Measurements from ENCODE around the gene EPX. TPM values are rescaled to one million over a fixed set of nuclear protein-coding genes. Genes with fewer than 3 reads are reported as not detected.

The EPX gene
- total RNA-seq, 1 experiment from 2014 or later, result not detected

- Histone ChIP-seq H4K20me1 (ENCODE audit: control insufficient read depth, insufficient read depth, insufficient read length) (no peaks in the 10 kb centered on the region), H4K91ac (ENCODE audit: insufficient read length, low read depth, low read length) (no peak overlapping the region), H3K56ac (ENCODE audit: insufficient read length, low read depth, low read length) (no peak overlapping the region), H3K79me1 (ENCODE audit: insufficient read depth, low read depth, low read length, poor library complexity, severe bottlenecking) (no peaks in the 10 kb centered on the region), H4K8ac (replicated peaks; ENCODE audit: insufficient read length, low read depth, low read length) (no peak overlapping the region), H2BK12ac (ENCODE audit: insufficient read length, low read depth, low read length) (no peak overlapping the region), H3K9me3 (ENCODE audit: control insufficient read depth, low read depth, low read length) (peaks cover 8% of the 10 kb centered on the region), H3K23me2 (ENCODE audit: insufficient read length, low read depth, low read length, poor library complexity, severe bottlenecking) (peaks cover 8% of the 10 kb centered on the region), H2BK15ac (ENCODE audit: low read depth, low read length) (no peak overlapping the region), H2BK5ac (ENCODE audit: insufficient read length, low read length) (no peak overlapping the region), H3K4ac (ENCODE audit: low read depth, low read length) (no peak overlapping the region), H3K27me3 (ENCODE audit: insufficient read depth, low read length) (peaks cover 38% of the 10 kb centered on the region), H3T11ph (ENCODE audit: low read length) (no peak overlapping the region), H3K27ac (ENCODE audit: insufficient read length, low read depth, low read length) (no peak overlapping the region), H2BK120ac (ENCODE audit: low read depth, low read length, poor library complexity, severe bottlenecking) (no peak overlapping the region), H3K14ac (ENCODE audit: insufficient read depth, low read length) (no peak overlapping the region), H3K79me2 (ENCODE audit: insufficient read depth, low read length) (no peaks in the 10 kb centered on the region), H2BK20ac (ENCODE audit: low read depth, low read length, poor library complexity, severe bottlenecking) (no peak overlapping the region), H3K4me2 (ENCODE audit: insufficient read depth, insufficient read length, low read length) (peak overlapping the region; percentile 10), H4K5ac (ENCODE audit: insufficient read length, low read depth, low read length) (no peak overlapping the region), H3K9ac (ENCODE audit: extremely low read depth, insufficient read length, low read length) (no peak overlapping the region), H2AFZ (ENCODE audit: low read length) (no peak overlapping the region), H3K4me1 (ENCODE audit: insufficient read depth, low read length) (no peaks in the 10 kb centered on the region; the same call in 1 of the 2 replicates), H3K18ac (ENCODE audit: insufficient read length, low read depth, low read length) (no peak overlapping the region), H2AK5ac (ENCODE audit: insufficient read length, low read length) (no peak overlapping the region), H3K23ac (ENCODE audit: insufficient read length, low read depth, low read length) (no peak overlapping the region)
- peaks cover 0 to 6% (median 6%) of the 10 kb centered on the region in 3 experiments; a peak in 4 of 7 replicates for H3K36me3 Mint-ChIP-seq (ENCODE audit: insufficient read depth in 1 of 3, low read depth in 3 of 3)
- peaks cover 11 to 13% of the 10 kb centered on the region in 2 experiments for H3K4me1 Mint-ChIP-seq
- peaks cover 99% of the 10 kb centered on the region for H3K27me3 Mint-ChIP-seq (ENCODE audit: low read depth)
- no CpG with 5 or more reads among the region's 10 CpGs for WGBS (ENCODE audit: extremely low coverage, insufficient read length, low lambda C conversion rate)
- DNase-seq, result no peak
- no peak overlapping the region for H3K27ac Mint-ChIP-seq
- peaks cover 9% of the 10 kb centered on the region in 2 experiments for H3K9me3 Mint-ChIP-seq
- H3K4me3 Mint-ChIP-seq, result peak overlapping the region in 1 of 2 experiments; percentile 59; a peak in 3 of 5 replicates
- no peak for TF ChIP-seq CTCF (conservative IDR thresholded peaks at IDR 0.05)
Measured at GRCh38 chr17:58248955-58249269, 56.4 kb downstream of the EPX start.

Measured in H9 (cell line).